Activated CD8-positive, alpha-beta T cell treated with anti-CD3 and anti-CD28 coated beads, Interleukin-2, amount 10 ng/mL, durations not matched to agents 7 days and 5 days (primary cell): ENCODE data around the gene WFDC2. TPM values are rescaled to one million over a fixed set of nuclear protein-coding genes. Genes with fewer than 3 reads are reported as not detected.

Experiments used
- ATAC-seq: fragments of 150-1000 bp; cut with Tn5 transposase; one replicate; pipeline ENCODE4 v1.10.0; 2021; ENCODE audit warnings: moderate library complexity
- CTCF ChIA-PET: fragments of 350-600 bp; sonication (Branson Sonifier 250); formaldehyde crosslinking; loops from one replicate; lab custom pipeline; 2021; ENCODE audit warnings: antibody characterized with exemption; lab: Charles Lee
- POLR2A ChIA-PET: fragments of 350-600 bp; sonication (Branson Sonifier 250); formaldehyde crosslinking; loops from one replicate; lab custom pipeline; 2021; ENCODE audit warnings: antibody characterized with exemption; lab: Charles Lee
- DNase-seq: peaks from one replicate; pipeline ENCODE4 v3.0.0-alpha.2; 2020
- H3K27ac Mint-ChIP-seq: one replicate; pipeline ENCODE4 v1.8.0; 2021; ENCODE audit warnings: mild to moderate bottlenecking, mixed read lengths
- H3K27me3 Mint-ChIP-seq: one replicate; pipeline ENCODE4 v1.8.0; 2021; ENCODE audit warnings: low read depth, mixed read lengths
- H3K36me3 Mint-ChIP-seq: one replicate; pipeline ENCODE4 v1.8.0; 2021; ENCODE audit warnings: low read depth, mixed read lengths
- H3K4me1 Mint-ChIP-seq: one replicate; pipeline ENCODE4 v1.8.0; 2021; ENCODE audit warnings: low read depth, mixed read lengths
- H3K4me3 Mint-ChIP-seq: one replicate; pipeline ENCODE4 v1.8.0; 2021; ENCODE audit warnings: mild to moderate bottlenecking, mixed read lengths
- H3K9me3 Mint-ChIP-seq: one replicate; pipeline ENCODE4 v1.8.0; 2022; ENCODE audit warnings: mixed read lengths; ENCODE audit not compliant: insufficient read depth
- microRNA-seq: library from miRNA; unstranded; fragments of <30 nt; microRNA quantifications from one replicate; pipeline ENCODE4 v1.2.0, GENCODE V29; 2022
- total RNA-seq, 2 experiments: library from RNA; stranded (reverse); gene quantifications; one replicate each; pipeline ENCODE4 v1.2.3, GENCODE V29; 2021

WFDC2 gene
- total RNA-seq, 2 experiments from 2014 or later, result not detected

- no peak overlapping the region for H3K4me3 Mint-ChIP-seq
- ATAC-seq (no peak), DNase-seq (no peak)
- no peaks in the 10 kb centered on the region for H3K9me3 Mint-ChIP-seq
- no peaks in the 10 kb centered on the region for H3K4me1 Mint-ChIP-seq
- no peaks in the 10 kb centered on the region for H3K36me3 Mint-ChIP-seq
- POLR2A ChIA-PET, result no interaction called here
- H3K27me3 Mint-ChIP-seq, result peaks cover 33% of the 10 kb centered on the region
- no peak overlapping the region for H3K27ac Mint-ChIP-seq
- CTCF ChIA-PET, result no interaction called here
Measured at GRCh38 chr20:45527294-45527693, 57.7 kb downstream of the WFDC2 start.

Small RNAs within 50 kb of the gene (microRNA-seq; reads per million reads assigned to microRNA genes)
- gene MIR6812, result 2.9 reads per million

Other genes starting within 250 kb of the WFDC2 start
- not detected for gene SEMG2, start 248.4 kb upstream of the WFDC2 start, total RNA-seq
- not detected for gene SLPI, start 215.2 kb upstream of the WFDC2 start, total RNA-seq
- not detected for gene RBPJL, start 162.9 kb upstream of the WFDC2 start, total RNA-seq
- gene MATN4, start 161.5 kb upstream of the WFDC2 start, total RNA-seq, result under 1 TPM in 1 of 2 experiments, not detected in 1; 0.39 TPM
- 1 to 10 TPM; 6.6 to 6.7 TPM for gene SDC4, start 121.3 kb upstream of the WFDC2 start, total RNA-seq
- 10 to 100 TPM; 28.0 to 30.8 TPM for gene SYS1, start 106.6 kb upstream of the WFDC2 start, total RNA-seq
- gene TP53TG5, start 91.4 kb upstream of the WFDC2 start, total RNA-seq, result under 1 TPM in 1 of 2 experiments, not detected in 1; 0.16 TPM
- gene DBNDD2, start 61.5 kb upstream of the WFDC2 start, total RNA-seq, result 1 to 10 TPM; 8.1 to 10.0 TPM
- 10 to 100 TPM; 59.6 to 62.4 TPM for gene PIGT, start 53.6 kb upstream of the WFDC2 start, total RNA-seq
- not detected for gene SPINT3, start 45.9 kb downstream of the WFDC2 start, total RNA-seq
- gene WFDC6, start 69.7 kb downstream of the WFDC2 start, total RNA-seq, result not detected
- not detected for gene EPPIN, start 77.6 kb downstream of the WFDC2 start, total RNA-seq
- not detected for gene WFDC8, start 109.5 kb downstream of the WFDC2 start, total RNA-seq
- gene WFDC10A, start 160.0 kb downstream of the WFDC2 start, total RNA-seq, result not detected
- gene WFDC9, start 161.5 kb downstream of the WFDC2 start, total RNA-seq, result not detected
- not detected for gene WFDC11, start 200.5 kb downstream of the WFDC2 start, total RNA-seq
- not detected for gene WFDC13, start 232.3 kb downstream of the WFDC2 start, total RNA-seq
- not detected for gene WFDC10B, start 235.3 kb downstream of the WFDC2 start, total RNA-seq